Renal pelvis (tissue), 12 donors: Measurements from ENCODE around the gene DESI1. TPM values are rescaled to one million over a fixed set of nuclear protein-coding genes. Genes with fewer than 3 reads are reported as not detected.
"Not testable (repeated sequence)": the region's sequence is repeated elsewhere in the genome, so short reads cannot be mapped to it uniquely, and the experiment has no call there.

Experiments
- DNase-seq: peaks from one replicate; pipeline ENCODE4 v3.0.0-alpha.2; 2013
- long read RNA-seq, 16 experiments: transcript quantifications; one replicate each; lab custom pipeline, GENCODE V29; 2026
- polyA plus RNA-seq, 3 donors: library from polyadenylated mRNA; unstranded; fragments of 120-200 nt; gene quantifications; one replicate each; pipeline ENCODE4 v1.2.1, GENCODE V29; 2013; ENCODE audit not compliant: insufficient read length in 3 of 3

The DESI1 gene
- polyA plus RNA-seq = 10 to 100 TPM; 25.0 to 34.8 (median 33.4) TPM
- long read RNA-seq, donor 1, transcript DESI1-201 (6 exons, 3,833 nt) = major isoform, 6 of 6 reads
- long read RNA-seq, donor 1, partial matches to known transcripts = 0 of 6 reads
- long read RNA-seq, donor 1, other reads (novel, unspliced or antisense) = 0 of 6 reads
- long read RNA-seq, donor 2, transcript DESI1-201 (6 exons, 3,833 nt) = major isoform, 9 of 27 reads
- long read RNA-seq, donor 2, partial matches to known transcripts = 18 of 27 reads
- long read RNA-seq, donor 2, other reads (novel, unspliced or antisense) = 0 of 27 reads
- long read RNA-seq, donor 3, transcript DESI1-201 (6 exons, 3,833 nt) = major isoform, 8 of 14 reads
- long read RNA-seq, donor 3, partial matches to known transcripts = 6 of 14 reads
- long read RNA-seq, donor 3, other reads (novel, unspliced or antisense) = 0 of 14 reads
- long read RNA-seq, donor 4, transcript DESI1-201 (6 exons, 3,833 nt) = major isoform, 10 of 10 reads
- long read RNA-seq, donor 4, partial matches to known transcripts = 0 of 10 reads
- long read RNA-seq, donor 4, other reads (novel, unspliced or antisense) = 0 of 10 reads
- long read RNA-seq, donor 5, partial matches to known transcripts = 0 of 5 reads
- long read RNA-seq, donor 5, other reads (novel, unspliced or antisense) = 0 of 5 reads
- long read RNA-seq, donor 6, transcript DESI1-201 (6 exons, 3,833 nt) = major isoform, 5 of 416 reads
- long read RNA-seq, donor 6, partial matches to known transcripts = 285 of 416 reads
- long read RNA-seq, donor 6, other reads (novel, unspliced or antisense) = 126 of 416 reads
- long read RNA-seq, donor 7, transcript DESI1-201 (6 exons, 3,833 nt) = major isoform, 11 of 16 reads
- long read RNA-seq, donor 7, partial matches to known transcripts = 5 of 16 reads
- long read RNA-seq, donor 7, other reads (novel, unspliced or antisense) = 0 of 16 reads
- long read RNA-seq, donor 8, partial matches to known transcripts = 0 of 2 reads
- long read RNA-seq, donor 8, other reads (novel, unspliced or antisense) = 0 of 2 reads
- long read RNA-seq, donor 9, transcript DESI1-201 (6 exons, 3,833 nt) = major isoform, 9 of 9 reads
- long read RNA-seq, donor 9, partial matches to known transcripts = 0 of 9 reads
- long read RNA-seq, donor 9, other reads (novel, unspliced or antisense) = 0 of 9 reads
- long read RNA-seq, donor 10, transcript DESI1-201 (6 exons, 3,833 nt) = major isoform, 10 of 10 reads
- long read RNA-seq, donor 10, partial matches to known transcripts = 0 of 10 reads
- long read RNA-seq, donor 10, other reads (novel, unspliced or antisense) = 0 of 10 reads
- long read RNA-seq, donor 11, partial matches to known transcripts = 0 of 4 reads
- long read RNA-seq, donor 11, other reads (novel, unspliced or antisense) = 0 of 4 reads
- long read RNA-seq, donor 12, partial matches to known transcripts = 5 of 10 reads
- long read RNA-seq, donor 12, other reads (novel, unspliced or antisense) = 0 of 10 reads
- long read RNA-seq, donor 13, transcript DESI1-201 (6 exons, 3,833 nt) = major isoform, 7 of 7 reads
- long read RNA-seq, donor 13, partial matches to known transcripts = 0 of 7 reads
- long read RNA-seq, donor 13, other reads (novel, unspliced or antisense) = 0 of 7 reads
- long read RNA-seq, donor 14, transcript DESI1-201 (6 exons, 3,833 nt) = major isoform, 10 of 17 reads
- long read RNA-seq, donor 14, partial matches to known transcripts = 5 of 17 reads
- long read RNA-seq, donor 14, other reads (novel, unspliced or antisense) = 0 of 17 reads
- long read RNA-seq, donor 15, transcript DESI1-201 (6 exons, 3,833 nt) = major isoform, 10 of 621 reads
- long read RNA-seq, donor 15, partial matches to known transcripts = 399 of 621 reads
- long read RNA-seq, donor 15, other reads (novel, unspliced or antisense) = 209 of 621 reads
- long read RNA-seq, donor 16, transcript DESI1-201 (6 exons, 3,833 nt) = major isoform, 11 of 325 reads
- long read RNA-seq, donor 16, partial matches to known transcripts = 219 of 325 reads
- long read RNA-seq, donor 16, other reads (novel, unspliced or antisense) = 95 of 325 reads

GRCh38 chr22:41620589-41621098 lies at the start of gene DESI1:
TSS of gene DESI1 (minus strand) at chr22:41621043. CDS start at chr22:41620839, 204 bp downstream.
- DNase-seq = no peak

- DNase-seq = no peak
These were observed 48.4 kb upstream of the DESI1 start for GRCh38 chr22:41668971-41669911.

- DNase-seq = no peak
These were observed 44.1 kb upstream of the DESI1 start for GRCh38 chr22:41664951-41665350.

- no peak for DNase-seq
These were observed 43.6 kb upstream of the DESI1 start for GRCh38 chr22:41664490-41664889.

GRCh38 chr22:41663594-41663993 lies 42.8 kb upstream of the DESI1 start:
- DNase-seq = not testable (repeated sequence)

- no peak for DNase-seq
These were observed 40.9 kb upstream of the DESI1 start for GRCh38 chr22:41661713-41662112.

GRCh38 chr22:41661088-41661487 lies 40.2 kb upstream of the DESI1 start:
- DNase-seq = no peak

GRCh38 chr22:41660416-41660815 lies 39.6 kb upstream of the DESI1 start:
- DNase-seq = no peak

GRCh38 chr22:41659941-41660340 lies 39.1 kb upstream of the DESI1 start:
- no peak for DNase-seq

- no peak for DNase-seq
These were observed 38.0 kb upstream of the DESI1 start for GRCh38 chr22:41658869-41659268.

GRCh38 chr22:41657709-41658108 lies 36.9 kb upstream of the DESI1 start:
- DNase-seq = no peak

- peak; percentile 16 for DNase-seq
These were observed 35.7 kb upstream of the DESI1 start for GRCh38 chr22:41656556-41656955.

- DNase-seq = no peak
These were observed 33.5 kb upstream of the DESI1 start for GRCh38 chr22:41654322-41654721.

- DNase-seq = no peak
These were observed 30.0 kb upstream of the DESI1 start for GRCh38 chr22:41650821-41651220.

- DNase-seq = no peak
These were observed 29.4 kb upstream of the DESI1 start for GRCh38 chr22:41650229-41650628.

- DNase-seq = no peak
These were observed 27.6 kb upstream of the DESI1 start for GRCh38 chr22:41648432-41648831.

- no peak for DNase-seq
These were observed 26.9 kb upstream of the DESI1 start for GRCh38 chr22:41647771-41648170.

GRCh38 chr22:41642331-41643110 lies 21.7 kb upstream of the DESI1 start:
- DNase-seq = no peak
